SK-N-SH (cell line): ENCODE data around the gene PARVB. TPM values are rescaled to one million over a fixed set of nuclear protein-coding genes. Genes with fewer than 3 reads are reported as not detected.
A peak's percentile ranks its signal among the peaks of the same experiment; 100 is the strongest.
"Not testable (repeated sequence)": the region's sequence is repeated elsewhere in the genome, so short reads cannot be mapped to it uniquely, and the experiment has no call there.

Experiments
- CTCF ChIA-PET: fragments of 300-600, 350-600 bp; formaldehyde crosslinking; extraction: SDS; loops from one replicate; lab custom pipeline; 2021; lab: Yijun Ruan, JAX
- POLR2A ChIA-PET: fragments of 350-600 bp; sonication (Branson Sonifier 250); formaldehyde crosslinking; extraction: SDS; loops from one replicate; lab custom pipeline; 2020; ENCODE audit warnings: antibody characterized with exemption, inconsistent platforms; lab: Yijun Ruan, JAX
- DNase-seq: peaks from one replicate; pipeline ENCODE4 v3.0.0; 2012
- H2AFZ ChIP-seq: fragments of 200-600 bp; sonication (generic); 2 replicates; pipeline ENCODE4 v1.8.1; 2016; ENCODE audit warnings: antibody characterized with exemption, mild to moderate bottlenecking, low read depth
- H3F3A ChIP-seq: fragments of 200-600 bp; sonication (generic); replicated peaks from 2 replicates; pipeline ENCODE3; 2016; ENCODE audit warnings: antibody characterized with exemption, mild to moderate bottlenecking; ENCODE audit not compliant: insufficient read depth
- H3K27ac ChIP-seq, 2 experiments: fragments of 200-500 bp in 1 of 2; fragments of 200-600 bp in 1 of 2; sonication (Bioruptor generic) in 1 of 2; sonication (generic), shearing (Covaris generic) in 1 of 2; 2 replicates each; pipeline versions ENCODE4 v1.5.1 to v1.6.1; 2014 to 2016; ENCODE audit warnings: low read depth in 2 of 2, inconsistent platforms in 1 of 2, low read length in 1 of 2, mild to moderate bottlenecking in 1 of 2, mixed read lengths in 1 of 2
- H3K27me3 ChIP-seq: fragments of 200-600 bp; sonication (generic), shearing (Covaris generic); 2 replicates; pipeline ENCODE4 v1.6.1; 2016; ENCODE audit warnings: mixed run types; ENCODE audit not compliant: insufficient read depth
- H3K36me3 ChIP-seq, 2 experiments: fragments of 200-500 bp in 1 of 2; fragments of 200-600 bp in 1 of 2; sonication (Bioruptor generic) in 1 of 2; sonication (generic) in 1 of 2; replicated peaks in 1 of 2; 2 replicates each; pipeline versions ENCODE3 to v1.5.1; 2014 to 2016; ENCODE audit warnings: low read length in 1 of 2, mild to moderate bottlenecking in 1 of 2; ENCODE audit not compliant: insufficient read depth in 2 of 2, control insufficient read depth in 1 of 2
- H3K4me1 ChIP-seq, 2 experiments: fragments of 200-500 bp in 1 of 2; fragments of 200-600 bp in 1 of 2; sonication (Bioruptor generic) in 1 of 2; sonication (generic), shearing (Covaris generic) in 1 of 2; 2 replicates each; pipeline versions ENCODE4 v1.5.1 to v1.6.1; 2014 to 2016; ENCODE audit warnings: low read depth in 1 of 2, low read length in 1 of 2, mixed run types in 1 of 2; ENCODE audit not compliant: insufficient read depth in 2 of 2, control insufficient read depth in 1 of 2
- H3K4me2 ChIP-seq: fragments of 200-600 bp; sonication (generic), shearing (Covaris generic); 2 replicates; pipeline ENCODE4 v1.6.1; 2017; ENCODE audit warnings: mixed run types
- H3K4me3 ChIP-seq, 2 experiments: fragments of 200-500 bp in 1 of 2; fragments of 200-600 bp in 1 of 2; sonication (Bioruptor generic) in 1 of 2; sonication (generic), shearing (Covaris generic) in 1 of 2; 2 replicates each; pipeline versions ENCODE4 v1.5.1 to v1.8.1; 2014 to 2016; ENCODE audit warnings: low read depth in 2 of 2, inconsistent platforms in 1 of 2, low read length in 1 of 2, mild to moderate bottlenecking in 1 of 2, mixed read lengths in 1 of 2, moderate library complexity in 1 of 2
- H3K79me2 ChIP-seq: fragments of 200-600 bp; sonication (generic); 2 replicates; pipeline ENCODE4 v1.8.1; 2017; ENCODE audit warnings: mild to moderate bottlenecking; ENCODE audit not compliant: insufficient read depth
- H3K9ac ChIP-seq: fragments of 200-600 bp; sonication (generic); 2 replicates; pipeline ENCODE4 v1.6.1; 2017; ENCODE audit warnings: mixed run types
- H3K9me2 ChIP-seq: fragments of 200-600 bp; sonication (generic); 2 replicates; pipeline ENCODE4 v1.6.1; 2017; ENCODE audit warnings: mixed run types
- H3K9me3 ChIP-seq: fragments of 200-600 bp; sonication (generic); 2 replicates; pipeline ENCODE4 v1.6.1; 2017; ENCODE audit warnings: mixed run types, mild to moderate bottlenecking, moderate library complexity
- H4K20me1 ChIP-seq: fragments of 200-600 bp; sonication (generic); 2 replicates; pipeline ENCODE4 v1.6.1; 2017; ENCODE audit warnings: mild to moderate bottlenecking, mixed run types; ENCODE audit not compliant: insufficient read depth
- CHD2 ChIP-seq: fragments of 150-350 bp; IDR thresholded peaks from 2 replicates; pipeline ENCODE4 v1.6.1; 2018; ENCODE audit warnings: low read length; ENCODE audit not compliant: partially characterized antibody
- FOXJ3 ChIP-seq: sonication (generic); formaldehyde crosslinking; IDR thresholded peaks from 2 replicates; pipeline ENCODE4 v1.5.1; 2020; ENCODE audit warnings: mild to moderate bottlenecking, missing genetic modification reagents
- GATA2 ChIP-seq: sonication (generic); formaldehyde crosslinking; IDR thresholded peaks from 2 replicates; pipeline ENCODE4 v1.5.0; 2020; ENCODE audit warnings: mild to moderate bottlenecking, missing genetic modification reagents
- JUND ChIP-seq: IDR thresholded peaks from 2 replicates; pipeline ENCODE4 v1.4.0; 2012
- MXI1 ChIP-seq: IDR thresholded peaks from 2 replicates; pipeline ENCODE4 v1.6.1; 2012; ENCODE audit warnings: mild to moderate bottlenecking, low read depth, low read length, improper control_type of control experiment
- NFIC ChIP-seq: IDR thresholded peaks from 2 replicates; pipeline ENCODE4 v1.4.0; 2012; ENCODE audit warnings: borderline replicate concordance
- NRF1 ChIP-seq: IDR thresholded peaks from 2 replicates; pipeline ENCODE4 v1.6.1; 2012; ENCODE audit warnings: low read depth, mild to moderate bottlenecking, low read length
- RCOR1 ChIP-seq: fragments of 150-350 bp; IDR thresholded peaks from 2 replicates; pipeline ENCODE4 v1.6.1; 2017; ENCODE audit warnings: antibody characterized with exemption, low read length
- SIN3A ChIP-seq: IDR thresholded peaks from 2 replicates; pipeline ENCODE4 v1.6.1; 2012; ENCODE audit warnings: low read depth, mild to moderate bottlenecking, low read length, moderate library complexity, borderline replicate concordance
- SMC3 ChIP-seq: IDR thresholded peaks from 2 replicates; pipeline ENCODE4 v1.6.1; 2012; ENCODE audit warnings: low read depth, low read length, improper control_type of control experiment
- WGBS: methylation state at CpG from one replicate; pipeline ENCODE4 v1.1.6; 2017; ENCODE audit warnings: low lambda C conversion rate; 5-methylcytosine and 5-hydroxymethylcytosine counted together
- polyA plus RNA-seq, 3 experiments: library from polyadenylated mRNA; depleted of rRNA; stranded (reverse); fragments of >200 nt; gene quantifications; 2 replicates each; pipeline ENCODE4 v1.2.3, GENCODE V29; 2012
- TF ChIP-seq, protein P1 (sequence below): fragments of 200-600 bp; sonication (generic); IDR thresholded peaks from 2 replicates; pipeline ENCODE4 v1.6.1; 2017; ENCODE audit warnings: antibody characterized with exemption, mild to moderate bottlenecking, moderate library complexity
- TF ChIP-seq, protein P2 (sequence below): fragments of 150-350 bp; IDR thresholded peaks from 2 replicates; pipeline ENCODE4 v1.6.1; 2016; ENCODE audit warnings: mild to moderate bottlenecking, low read depth, low read length
- TF ChIP-seq, protein P3 (sequence below): IDR thresholded peaks from 2 replicates; pipeline ENCODE4 v1.4.0; 2012; ENCODE audit warnings: low read depth
- TF ChIP-seq, protein P4 (sequence below): fragments of 150-350 bp; IDR thresholded peaks from 2 replicates; pipeline ENCODE4 v1.6.1; 2017; ENCODE audit warnings: antibody characterized with exemption, low read length, low read depth, borderline replicate concordance

The PARVB gene
- polyA plus RNA-seq, 1 of the 3 experiments (the other 2 are of a cell fraction) = 87.8 TPM

DNA sequence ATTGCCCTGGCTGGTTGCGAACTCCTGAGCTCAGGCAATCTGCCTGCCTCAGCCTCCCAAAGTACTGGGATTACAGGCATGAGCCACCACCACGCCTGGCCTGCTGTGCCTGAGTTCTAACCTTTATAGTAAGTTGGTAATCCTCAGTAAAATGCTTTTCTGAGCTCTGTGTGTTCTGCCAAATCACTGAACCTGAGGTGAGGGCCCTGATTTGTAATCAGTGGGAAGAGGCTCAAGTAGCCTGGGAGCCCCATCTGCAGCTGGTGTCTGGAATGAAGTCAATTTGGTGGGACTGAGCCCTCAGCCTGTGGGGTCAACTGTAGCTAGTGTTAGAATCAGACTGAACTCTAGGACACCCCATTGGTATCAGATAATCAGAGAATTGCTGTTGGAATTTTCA lies 84.0 kb downstream of the PARVB start (continued):
- TF ChIP-seq, protein P1, sequence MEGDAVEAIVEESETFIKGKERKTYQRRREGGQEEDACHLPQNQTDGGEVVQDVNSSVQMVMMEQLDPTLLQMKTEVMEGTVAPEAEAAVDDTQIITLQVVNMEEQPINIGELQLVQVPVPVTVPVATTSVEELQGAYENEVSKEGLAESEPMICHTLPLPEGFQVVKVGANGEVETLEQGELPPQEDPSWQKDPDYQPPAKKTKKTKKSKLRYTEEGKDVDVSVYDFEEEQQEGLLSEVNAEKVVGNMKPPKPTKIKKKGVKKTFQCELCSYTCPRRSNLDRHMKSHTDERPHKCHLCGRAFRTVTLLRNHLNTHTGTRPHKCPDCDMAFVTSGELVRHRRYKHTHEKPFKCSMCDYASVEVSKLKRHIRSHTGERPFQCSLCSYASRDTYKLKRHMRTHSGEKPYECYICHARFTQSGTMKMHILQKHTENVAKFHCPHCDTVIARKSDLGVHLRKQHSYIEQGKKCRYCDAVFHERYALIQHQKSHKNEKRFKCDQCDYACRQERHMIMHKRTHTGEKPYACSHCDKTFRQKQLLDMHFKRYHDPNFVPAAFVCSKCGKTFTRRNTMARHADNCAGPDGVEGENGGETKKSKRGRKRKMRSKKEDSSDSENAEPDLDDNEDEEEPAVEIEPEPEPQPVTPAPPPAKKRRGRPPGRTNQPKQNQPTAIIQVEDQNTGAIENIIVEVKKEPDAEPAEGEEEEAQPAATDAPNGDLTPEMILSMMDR = no peak
- TF ChIP-seq FOXJ3 = no peak
- TF ChIP-seq, protein P2, sequence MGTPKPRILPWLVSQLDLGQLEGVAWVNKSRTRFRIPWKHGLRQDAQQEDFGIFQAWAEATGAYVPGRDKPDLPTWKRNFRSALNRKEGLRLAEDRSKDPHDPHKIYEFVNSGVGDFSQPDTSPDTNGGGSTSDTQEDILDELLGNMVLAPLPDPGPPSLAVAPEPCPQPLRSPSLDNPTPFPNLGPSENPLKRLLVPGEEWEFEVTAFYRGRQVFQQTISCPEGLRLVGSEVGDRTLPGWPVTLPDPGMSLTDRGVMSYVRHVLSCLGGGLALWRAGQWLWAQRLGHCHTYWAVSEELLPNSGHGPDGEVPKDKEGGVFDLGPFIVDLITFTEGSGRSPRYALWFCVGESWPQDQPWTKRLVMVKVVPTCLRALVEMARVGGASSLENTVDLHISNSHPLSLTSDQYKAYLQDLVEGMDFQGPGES = no peak
- TF ChIP-seq MXI1 = no peak
- no peak for TF ChIP-seq NFIC
- no peak for TF ChIP-seq JUND
- TF ChIP-seq GATA2 (CRISPR knock-in tag) = no peak
- no peak for TF ChIP-seq CHD2
- TF ChIP-seq SMC3 = no peak

DNA sequence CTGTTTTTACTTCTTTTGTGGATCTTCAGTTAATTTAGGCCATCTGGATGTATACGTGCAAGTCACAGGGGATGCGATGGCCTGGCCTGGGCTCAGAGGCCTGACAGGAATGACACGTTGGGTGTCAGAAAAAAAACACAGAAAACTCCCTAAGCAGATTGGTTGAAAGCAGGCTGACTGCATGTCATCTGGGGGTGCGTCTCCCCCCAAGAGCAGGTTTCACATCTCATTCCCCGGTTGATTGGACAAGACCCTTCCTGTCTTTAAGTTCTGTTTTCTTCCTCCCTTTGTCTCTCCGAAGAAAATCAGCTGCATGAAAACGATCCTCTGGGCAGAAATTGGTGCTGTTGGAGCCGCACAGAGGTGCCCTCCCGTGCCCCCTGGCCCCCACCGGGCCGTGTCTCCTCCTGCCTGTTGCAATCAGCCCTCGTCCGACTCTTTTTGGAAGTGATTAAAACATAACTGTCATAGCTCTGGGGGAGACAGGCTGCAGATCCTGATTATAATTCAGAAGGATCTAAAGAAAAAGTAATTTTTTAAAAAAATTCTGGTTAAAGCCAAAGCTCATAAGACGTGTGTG lies 84.8 kb downstream of the PARVB start:
- no peak overlapping the region for H3K4me2 ChIP-seq
- 74% methylated on average over 14 of the region's 14 CpGs for WGBS
- H3K79me2 ChIP-seq = no peaks in the 10 kb centered on the region
- H4K20me1 ChIP-seq = no peaks in the 10 kb centered on the region
- H3F3A ChIP-seq = no peaks in the 10 kb centered on the region
- no peak overlapping the region for H2AFZ ChIP-seq
- no peak overlapping the region for H3K9ac ChIP-seq
- TF ChIP-seq, protein P3, sequence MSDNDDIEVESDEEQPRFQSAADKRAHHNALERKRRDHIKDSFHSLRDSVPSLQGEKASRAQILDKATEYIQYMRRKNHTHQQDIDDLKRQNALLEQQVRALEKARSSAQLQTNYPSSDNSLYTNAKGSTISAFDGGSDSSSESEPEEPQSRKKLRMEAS = no peak
- H3K36me3 ChIP-seq = no peaks in the 10 kb centered on the region
- H3K9me3 ChIP-seq = no peaks in the 10 kb centered on the region
- DNase-seq = no peak
- no peaks in the 10 kb centered on the region for H3K9me2 ChIP-seq
- POLR2A ChIA-PET = no interaction called here
- H3K4me3 ChIP-seq = no peak overlapping the region
- H3K4me1 ChIP-seq = peaks cover 0 to 12% of the 10 kb centered on the region in 2 experiments; a peak in 1 of 4 replicates
- CTCF ChIA-PET = interaction anchor here (0.7 to 5.0 kb wide), 2 partner anchors 19 to 28 kb away, joined by 3 to 18 read pairs; no protein-coding TSS in a partner anchor
- H3K27ac ChIP-seq = peak overlapping the region in 1 of 2 experiments; percentile 56; a peak in 1 of 4 replicates
- H3K27me3 ChIP-seq = no peaks in the 10 kb centered on the region

DNA sequence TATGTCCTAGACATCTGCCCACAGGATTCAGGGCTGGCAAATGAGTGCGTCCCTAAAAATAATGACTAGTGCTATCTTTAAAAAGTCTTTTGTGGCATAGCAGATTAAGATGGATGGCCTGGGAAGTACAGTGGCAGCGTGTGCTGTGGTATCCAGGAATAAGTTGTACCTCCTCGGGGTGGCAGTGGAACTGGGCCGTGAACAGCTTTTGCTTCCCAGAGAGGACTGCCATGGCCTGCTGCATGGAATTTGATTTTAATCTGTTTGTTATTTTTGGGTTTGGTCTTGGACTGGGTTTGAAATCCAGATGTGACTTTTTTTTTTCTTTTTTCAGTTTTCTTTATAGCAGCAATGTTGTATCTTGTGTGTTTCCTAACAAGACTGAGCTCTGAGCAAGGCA lies 85.3 kb downstream of the PARVB start:
- Histone ChIP-seq H3F3A (no peaks in the 10 kb centered on the region), H2AFZ (no peak overlapping the region), H3K9me2 (no peaks in the 10 kb centered on the region), H3K79me2 (no peaks in the 10 kb centered on the region), H3K27me3 (no peaks in the 10 kb centered on the region), H3K4me1 (peaks cover 0 to 12% of the 10 kb centered on the region in 2 experiments; a peak in 1 of 4 replicates), H3K4me2 (no peak overlapping the region), H3K27ac (peak overlapping the region in 1 of 2 experiments; percentile 56; a peak in 1 of 4 replicates), H4K20me1 (no peaks in the 10 kb centered on the region), H3K9me3 (no peaks in the 10 kb centered on the region), H3K36me3 (no peaks in the 10 kb centered on the region), H3K4me3 (no peak overlapping the region), H3K9ac (no peak overlapping the region)
- ChIA-PET POLR2A (interaction anchor here (1.0 kb wide), 1 partner anchor 19 kb away, joined by 4 read pairs; no protein-coding TSS in a partner anchor), CTCF (interaction anchor here (0.7 to 5.0 kb wide), 2 partner anchors 20 to 28 kb away, joined by 3 to 18 read pairs; no protein-coding TSS in a partner anchor)
- DNase-seq = peak; percentile 47
- TF ChIP-seq SMC3 (no peak), NRF1 (no peak), NFIC (no peak), FOXJ3 (no peak), RCOR1 (no peak), SIN3A (no peak)
- TF ChIP-seq, protein P4, sequence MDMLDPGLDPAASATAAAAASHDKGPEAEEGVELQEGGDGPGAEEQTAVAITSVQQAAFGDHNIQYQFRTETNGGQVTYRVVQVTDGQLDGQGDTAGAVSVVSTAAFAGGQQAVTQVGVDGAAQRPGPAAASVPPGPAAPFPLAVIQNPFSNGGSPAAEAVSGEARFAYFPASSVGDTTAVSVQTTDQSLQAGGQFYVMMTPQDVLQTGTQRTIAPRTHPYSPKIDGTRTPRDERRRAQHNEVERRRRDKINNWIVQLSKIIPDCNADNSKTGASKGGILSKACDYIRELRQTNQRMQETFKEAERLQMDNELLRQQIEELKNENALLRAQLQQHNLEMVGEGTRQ = no peak
- 92% methylated on average over 4 of the region's 4 CpGs for WGBS

DNA sequence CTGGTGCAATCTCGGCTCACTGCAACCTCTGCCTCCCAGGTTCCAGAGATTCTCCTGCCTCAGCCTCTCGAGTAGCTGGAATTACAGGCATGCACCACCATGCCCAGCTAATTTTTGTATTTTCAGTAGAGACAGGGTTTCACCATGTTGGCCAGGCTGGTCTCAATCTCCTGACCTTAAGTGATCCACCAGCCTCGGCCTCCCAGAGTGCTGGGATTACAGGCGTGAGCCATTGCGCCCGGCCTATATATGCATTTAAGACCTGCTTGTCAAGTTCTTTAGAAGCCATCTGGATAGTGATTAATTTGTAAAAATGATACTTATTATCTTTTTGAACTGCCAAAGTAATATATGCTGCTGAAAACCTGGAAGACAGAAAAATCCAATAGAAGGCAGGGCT lies 86.6 kb downstream of the PARVB start:
- not testable (repeated sequence) for H4K20me1 ChIP-seq, H3K9me2 ChIP-seq, H3K9ac ChIP-seq, H3K4me3 ChIP-seq, DNase-seq, H2AFZ ChIP-seq, H3K4me2 ChIP-seq, H3F3A ChIP-seq, H3K9me3 ChIP-seq, H3K27me3 ChIP-seq, H3K79me2 ChIP-seq, H3K27ac ChIP-seq, H3K36me3 ChIP-seq
- peaks cover 0 to 12% of the 10 kb centered on the region in 2 experiments; a peak in 1 of 4 replicates for H3K4me1 ChIP-seq
- ChIA-PET CTCF (interaction anchor here (1.0 to 5.0 kb wide), 3 partner anchors 25 to 71 kb away, joined by 3 to 18 read pairs (median 3); no protein-coding TSS in a partner anchor), POLR2A (interaction anchor here (1.0 kb wide), 1 partner anchor 17 kb away, joined by 4 read pairs; no protein-coding TSS in a partner anchor)
- WGBS = 93% methylated on average over 6 of the region's 6 CpGs
